SU-DHL-6 (cell line): ENCODE data around the gene RNF220.

Experiments
- H2AFZ ChIP-seq: fragments of 200-600 bp; sonication (generic); 2 replicates; pipeline ENCODE4 v1.6.1; 2014; ENCODE audit warnings: low read depth, mild to moderate bottlenecking, moderate library complexity, mixed read lengths, antibody characterized with exemption, low read length; ENCODE audit not compliant: severe bottlenecking
- H3F3A ChIP-seq: fragments of 200-600 bp; shearing (Covaris generic); 2 replicates; pipeline ENCODE4 v1.6.0; 2016; ENCODE audit warnings: antibody characterized with exemption, mild to moderate bottlenecking; ENCODE audit not compliant: insufficient read depth
- H3K27ac ChIP-seq: fragments of 200-600 bp; sonication (generic); 2 replicates; pipeline ENCODE4 v1.5.1; 2016; ENCODE audit warnings: low read depth, mild to moderate bottlenecking, low read length, moderate library complexity, mixed read lengths
- H3K27me3 ChIP-seq: fragments of 200-600 bp; sonication (generic), shearing (Covaris generic); 2 replicates; pipeline ENCODE4 v1.6.0; 2014; ENCODE audit warnings: mild to moderate bottlenecking, low read length
- H3K36me3 ChIP-seq: fragments of 200-600 bp; sonication (generic); 2 replicates; pipeline ENCODE4 v1.6.1; 2014; ENCODE audit warnings: mild to moderate bottlenecking, low read length, mixed read lengths
- H3K4me2 ChIP-seq: fragments of 300-600, 200-600 bp; shearing (Covaris generic), sonication (generic); 2 replicates; pipeline ENCODE4 v1.6.0; 2014; ENCODE audit warnings: low read length, low read depth, mild to moderate bottlenecking; ENCODE audit not compliant: poor library complexity, severe bottlenecking
- H3K4me3 ChIP-seq: fragments of 200-600 bp; sonication (generic); 2 replicates; pipeline ENCODE4 v1.5.1; 2014; ENCODE audit warnings: antibody characterized with exemption, low read length, mild to moderate bottlenecking, mixed read lengths; ENCODE audit not compliant: insufficient read depth, poor library complexity, severe bottlenecking
- H3K79me2 ChIP-seq: fragments of 200-600 bp; sonication (generic); 2 replicates; pipeline ENCODE4 v1.6.1; 2014; ENCODE audit warnings: mild to moderate bottlenecking, low read length, moderate library complexity; ENCODE audit not compliant: insufficient read depth
- H3K9ac ChIP-seq: fragments of 200-600 bp; sonication (generic); 2 replicates; pipeline ENCODE4 v1.7.0; 2014; ENCODE audit warnings: mild to moderate bottlenecking, low read length
- H3K9me2 ChIP-seq: fragments of 200-600 bp; sonication (generic); replicated peaks from 2 replicates; pipeline ENCODE4 v1.6.1; 2014; ENCODE audit warnings: low read length; ENCODE audit not compliant: insufficient read depth
- H3K9me3 ChIP-seq: fragments of 200-600 bp; sonication (generic); 2 replicates; pipeline ENCODE4 v1.6.1; 2014; ENCODE audit warnings: low read length, mixed read lengths; ENCODE audit not compliant: insufficient read depth
- H4K20me1 ChIP-seq: fragments of 200-600 bp; sonication (generic); 2 replicates; pipeline ENCODE4 v1.6.1; 2014; ENCODE audit warnings: low read depth, mild to moderate bottlenecking, antibody characterized with exemption, low read length, moderate library complexity, mixed read lengths
- EZH2phosphoT487 ChIP-seq: fragments of 200-600 bp; sonication (generic), shearing (Covaris generic); conservative IDR thresholded peaks from 2 replicates; pipeline ENCODE4 v1.6.1; 2018; ENCODE audit warnings: mild to moderate bottlenecking, antibody characterized with exemption, low read length, moderate library complexity, mixed read lengths
- TF ChIP-seq, protein P1 (sequence below): fragments of 200-600 bp; sonication (generic); IDR thresholded peaks from one replicate; pipeline ENCODE4 v1.5.1; 2017; ENCODE audit warnings: antibody characterized with exemption, mild to moderate bottlenecking, low read length, moderate library complexity; ENCODE audit not compliant: insufficient read depth, poor library complexity, severe bottlenecking

Gene RNF220

GRCh38 chr1:44631333-44631646, 226.2 kb downstream of the RNF220 start:
- Histone ChIP-seq H3K4me3 (peak overlapping the region; percentile 67), H3F3A (0 out of 2 replicates have a peak, but pooled peaks cover 5% of the 10 kb centered on the region), H2AFZ (peak overlapping the region; percentile 84), H3K4me2 (peak overlapping the region; percentile 82), H3K27ac (peak overlapping the region; percentile 91), H4K20me1 (no peaks in the 10 kb centered on the region), H3K9me2 (no peaks in the 10 kb centered on the region), H3K9me3 (no peaks in the 10 kb centered on the region), H3K36me3 (no peaks in the 10 kb centered on the region), H3K27me3 (no peaks in the 10 kb centered on the region), H3K9ac (peak overlapping the region; percentile 75), H3K79me2 (peaks cover 11% of the 10 kb centered on the region; the same call in 1 of the 2 replicates)
- no peak for TF ChIP-seq EZH2phosphoT487
- TF ChIP-seq, protein P1, sequence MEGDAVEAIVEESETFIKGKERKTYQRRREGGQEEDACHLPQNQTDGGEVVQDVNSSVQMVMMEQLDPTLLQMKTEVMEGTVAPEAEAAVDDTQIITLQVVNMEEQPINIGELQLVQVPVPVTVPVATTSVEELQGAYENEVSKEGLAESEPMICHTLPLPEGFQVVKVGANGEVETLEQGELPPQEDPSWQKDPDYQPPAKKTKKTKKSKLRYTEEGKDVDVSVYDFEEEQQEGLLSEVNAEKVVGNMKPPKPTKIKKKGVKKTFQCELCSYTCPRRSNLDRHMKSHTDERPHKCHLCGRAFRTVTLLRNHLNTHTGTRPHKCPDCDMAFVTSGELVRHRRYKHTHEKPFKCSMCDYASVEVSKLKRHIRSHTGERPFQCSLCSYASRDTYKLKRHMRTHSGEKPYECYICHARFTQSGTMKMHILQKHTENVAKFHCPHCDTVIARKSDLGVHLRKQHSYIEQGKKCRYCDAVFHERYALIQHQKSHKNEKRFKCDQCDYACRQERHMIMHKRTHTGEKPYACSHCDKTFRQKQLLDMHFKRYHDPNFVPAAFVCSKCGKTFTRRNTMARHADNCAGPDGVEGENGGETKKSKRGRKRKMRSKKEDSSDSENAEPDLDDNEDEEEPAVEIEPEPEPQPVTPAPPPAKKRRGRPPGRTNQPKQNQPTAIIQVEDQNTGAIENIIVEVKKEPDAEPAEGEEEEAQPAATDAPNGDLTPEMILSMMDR: no peak

DNA sequence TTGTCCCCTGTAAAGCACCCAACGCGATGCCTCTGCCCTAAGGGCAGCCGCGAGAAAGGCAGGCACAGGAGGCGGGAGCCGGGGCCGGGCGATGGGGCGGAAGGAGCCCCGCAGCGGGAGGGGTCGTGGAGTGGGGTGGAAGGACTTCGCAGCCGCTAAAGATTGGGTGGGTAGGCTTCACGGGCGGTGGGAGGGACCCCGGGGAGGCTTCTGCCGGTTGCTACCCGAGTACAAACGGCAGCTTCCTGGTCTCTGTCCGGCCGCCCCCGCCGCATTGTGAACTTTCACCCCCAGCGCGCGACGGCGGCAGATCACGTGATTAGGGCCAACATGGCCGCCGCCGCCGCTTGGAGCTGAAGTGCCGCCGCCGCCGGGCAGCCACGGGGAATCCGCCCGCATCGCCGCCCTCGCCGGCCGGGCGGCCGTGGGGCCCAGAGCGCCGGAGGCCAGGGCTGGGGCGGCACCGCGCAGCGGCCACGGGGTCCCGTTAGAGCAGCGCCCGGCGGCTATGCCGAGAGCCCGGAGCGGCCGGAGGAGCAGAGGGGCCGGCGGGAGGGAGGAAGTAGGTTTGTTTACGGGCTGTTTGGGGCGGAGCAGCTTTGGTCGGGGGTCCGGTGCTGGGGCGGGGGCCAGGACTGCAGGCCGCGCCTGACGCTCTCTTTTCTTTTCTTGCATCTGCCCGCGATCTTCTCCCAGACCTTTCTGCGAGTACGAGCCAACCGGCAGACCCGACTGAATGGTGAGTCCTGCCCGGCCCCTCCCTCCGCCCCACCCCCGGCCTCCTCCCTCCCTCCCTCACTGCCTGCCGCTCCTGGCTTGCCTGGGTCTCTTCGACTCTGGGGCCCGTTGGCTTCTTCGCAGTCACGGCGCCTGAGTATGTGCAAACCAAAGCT, 226.8 kb downstream of the RNF220 start:
- Histone ChIP-seq H3K27me3 (no peaks in the 10 kb centered on the region), H3K36me3 (no peaks in the 10 kb centered on the region), H3K9ac (peak overlapping the region; percentile 75), H3K27ac (peak overlapping the region; percentile 91), H3K79me2 (peaks cover 11% of the 10 kb centered on the region; the same call in 1 of the 2 replicates), H3K9me2 (no peaks in the 10 kb centered on the region), H3K9me3 (no peaks in the 10 kb centered on the region), H4K20me1 (no peaks in the 10 kb centered on the region), H3K4me3 (peak overlapping the region; percentile 67), H3K4me2 (peak overlapping the region; percentile 82), H3F3A (0 out of 2 replicates have a peak, but pooled peaks cover 5% of the 10 kb centered on the region), H2AFZ (peak overlapping the region; percentile 84)
- TF ChIP-seq, protein P1: no peak
- no peak for TF ChIP-seq EZH2phosphoT487

DNA sequence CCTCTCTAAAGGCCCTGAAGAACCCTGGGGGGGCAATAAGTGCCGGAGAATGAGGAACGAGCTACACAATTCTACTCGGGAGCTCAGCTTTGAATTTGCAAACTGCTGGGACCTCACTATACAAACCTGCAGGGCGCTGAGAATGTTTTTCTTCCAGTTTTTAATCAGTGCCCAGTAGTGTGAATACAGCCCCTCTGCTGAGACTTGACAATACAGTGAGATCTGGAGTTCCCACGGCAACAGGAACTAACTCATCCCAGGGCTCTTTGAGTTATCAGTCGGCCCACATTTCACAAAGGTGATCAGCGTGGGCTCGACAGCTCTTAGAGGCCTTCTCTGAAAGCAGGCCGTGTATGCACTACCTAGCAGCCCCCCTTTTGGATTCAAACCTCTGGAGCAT, 227.5 kb downstream of the RNF220 start:
- no peaks in the 10 kb centered on the region for H4K20me1 ChIP-seq
- TF ChIP-seq, protein P1: no peak
- TF ChIP-seq EZH2phosphoT487: no peak
- H3K9me2 ChIP-seq: no peaks in the 10 kb centered on the region
- no peaks in the 10 kb centered on the region for H3K36me3 ChIP-seq
- H3K4me3 ChIP-seq: peak overlapping the region; percentile 67
- H2AFZ ChIP-seq: no peak overlapping the region
- H3K27ac ChIP-seq: peak overlapping the region; percentile 91
- no peaks in the 10 kb centered on the region for H3K27me3 ChIP-seq
- H3K4me2 ChIP-seq: peak overlapping the region; percentile 82
- H3K9me3 ChIP-seq: no peaks in the 10 kb centered on the region
- H3K9ac ChIP-seq: peak overlapping the region; percentile 75
- H3F3A ChIP-seq: 0 out of 2 replicates have a peak, but pooled peaks cover 5% of the 10 kb centered on the region
- H3K79me2 ChIP-seq: peaks cover 11% of the 10 kb centered on the region; the same call in 1 of the 2 replicates
